K562 (cell line): ENCODE measurements around the gene LMBR1L. TPM values are rescaled to one million over a fixed set of nuclear protein-coding genes. Genes with fewer than 3 reads are reported as not detected.

ENCODE experiments used
- ATF1 ChIP-seq, 2 experiments: fragments of 450-650 bp in 1 of 2; IDR thresholded peaks; 2 replicates each; pipeline ENCODE4 v1.6.1; 2016; ENCODE audit warnings: missing compliant biosample characterization in 1 of 2, missing genetic modification characterization in 1 of 2
- FUS ChIP-seq: fragments of 200-400 bp; formaldehyde crosslinking; optimal IDR thresholded peaks from 2 replicates; pipeline ENCODE3; 2017; ENCODE audit warnings: low read depth, low read length
- GATAD2B ChIP-seq: fragments of 450-650 bp; IDR thresholded peaks from 2 replicates; pipeline ENCODE4 v1.6.1; 2017; ENCODE audit warnings: mild to moderate bottlenecking, borderline replicate concordance
- JUNB ChIP-seq: fragments of 450-650 bp; formaldehyde crosslinking; conservative IDR thresholded peaks from 2 replicates; pipeline ENCODE4 v1.4.0; 2020; ENCODE audit warnings: mild to moderate bottlenecking
- KHSRP ChIP-seq: fragments of 450-650 bp; IDR thresholded peaks from 2 replicates; pipeline ENCODE4 v1.6.1; 2017
- MEF2A ChIP-seq: IDR thresholded peaks from 2 replicates; pipeline ENCODE4 v1.6.1; 2011; ENCODE audit warnings: low read depth, mild to moderate bottlenecking, low read length, moderate library complexity; ENCODE audit not compliant: control insufficient read depth
- MYBL2 ChIP-seq, 2 experiments: fragments of 450-650 bp in 1 of 2; sonication (generic) in 1 of 2; formaldehyde crosslinking in 1 of 2; IDR thresholded peaks; 2 replicates each; pipeline versions ENCODE4 v1.6.1 to v1.8.1; 2017 to 2022; ENCODE audit warnings: borderline replicate concordance in 1 of 2, inconsistent platforms in 1 of 2, low read depth in 1 of 2, mild to moderate bottlenecking in 1 of 2, missing genetic modification reagents in 1 of 2, moderate library complexity in 1 of 2
- NONO ChIP-seq, 2 experiments: fragments of 200-400 bp in 1 of 2; fragments of 450-650 bp in 1 of 2; formaldehyde crosslinking in 1 of 2; IDR thresholded peaks; 2 replicates each; pipeline ENCODE4 v1.6.1; 2017; ENCODE audit warnings: low read depth in 2 of 2, mild to moderate bottlenecking in 2 of 2, moderate library complexity in 2 of 2, low read length in 1 of 2
- PRPF4 ChIP-seq: fragments of 200-400 bp; formaldehyde crosslinking; IDR thresholded peaks from one replicate; pipeline ENCODE4 v1.6.1; 2017; ENCODE audit warnings: low read length, low read depth, mild to moderate bottlenecking; ENCODE audit not compliant: insufficient read depth, poor library complexity, severe bottlenecking
- REST ChIP-seq, 2 experiments: fragments of 450-650 bp; formaldehyde crosslinking in 1 of 2; IDR thresholded peaks; 2 replicates each; pipeline versions ENCODE4 v1.4.0 to v1.6.1; 2014 to 2020; ENCODE audit warnings: mild to moderate bottlenecking in 2 of 2, borderline replicate concordance in 1 of 2, low read depth in 1 of 2
- SMARCE1 ChIP-seq: fragments of 450-650 bp; IDR thresholded peaks from 2 replicates; pipeline ENCODE4 v1.7.1; 2016; ENCODE audit warnings: mild to moderate bottlenecking
- ZBTB11 ChIP-seq, 3 experiments: fragments of 200-800 bp in 1 of 3; fragments of 250-450 bp in 1 of 3; fragments of 450-650 bp in 1 of 3; sonication (Bioruptor Pico) in 1 of 3; sonication (Bioruptor generic) in 1 of 3; formaldehyde crosslinking in 1 of 3; IDR thresholded peaks; 2 replicates each; pipeline versions ENCODE4 v1.6.1 to v1.8.0; 2016 to 2022; ENCODE audit warnings: mild to moderate bottlenecking in 2 of 3, missing genetic modification characterization in 2 of 3, missing compliant biosample characterization in 1 of 3, moderate library complexity in 1 of 3
- ZZZ3 ChIP-seq: fragments of 450-650 bp; IDR thresholded peaks from 2 replicates; pipeline ENCODE4 v1.6.1; 2016; ENCODE audit warnings: antibody characterized with exemption, mild to moderate bottlenecking, moderate library complexity
- polyA plus RNA-seq, 8 experiments: library from polyadenylated mRNA; depleted of rRNA in 4 of 8; stranded (reverse) in 5 of 8; unstranded in 3 of 8; fragments of >200 nt; fragmentation: Nextera tagmentation in 2 of 8; fragmentation: Illumina TruSeq in 1 of 8; extraction: Ambion mirVana in 2 of 8; extraction: Trizol in 1 of 8; gene quantifications; 2 replicates each; pipeline versions ENCODE4 v1.2.1 to v1.2.3, GENCODE V29; 2011 to 2014; ENCODE audit warnings: inconsistent platforms in 1 of 8, missing spikeins in 1 of 8
- total RNA-seq, 7 experiments: library from RNA; depleted of rRNA in 6 of 7; stranded (reverse); fragments of >200 nt in 6 of 7; fragmentation: Illumina TruSeq in 2 of 7; extraction: Trizol in 2 of 7; gene quantifications; 2 replicates each; pipeline versions ENCODE4 v1.2.1 to v1.2.3, GENCODE V29; 2011 to 2021; ENCODE audit warnings: low replicate concordance in 1 of 7

The LMBR1L gene
- total and polyA plus RNA-seq, 9 of the 15 experiments (the other 6 are each of a cell fraction or from before 2014, with no cell fraction given), result 2.5 to 57.0 (median 31.1) TPM

- TF ChIP-seq REST (IDR thresholded peaks at IDR 0.05; ENCODE audit: borderline replicate concordance) (peak; percentile 28; the same call in 1 of the 2 replicates), REST (CRISPR knock-in tag; IDR thresholded peaks at IDR 0.05; ENCODE audit: low read depth) (peak; percentile 58; the same call in 1 of the 2 replicates), JUNB (CRISPR knock-in tag) (no peak), ATF1 (CRISPR knock-in tag; IDR thresholded peaks at IDR 0.05) (peak; percentile 82), ATF1 (tag; IDR thresholded peaks at IDR 0.05) (peak; percentile 98), NONO (IDR thresholded peaks at IDR 0.05; ENCODE audit: low read depth in 2 of 2, low read length in 1 of 2) (peak in 1 of 2 experiments; percentile 84; a peak in 2 of 4 replicates), GATAD2B (peak; percentile 78), PRPF4 (peak; percentile 42), KHSRP (no peak), ZZZ3 (peak; percentile 72; the same call in 1 of the 2 replicates), MEF2A (0 out of 2 replicates have a peak, but pooled peaks have one; percentile 36), SMARCE1 (peak; percentile 77), ZBTB11 (CRISPR knock-in tag; IDR thresholded peaks at IDR 0.05) (peak in 1 of 3 experiments; percentile 92; a peak in 3 of 6 replicates), FUS (no peak), MYBL2 (IDR thresholded peaks at IDR 0.05; ENCODE audit: low read depth) (no peak), MYBL2 (CRISPR knock-in tag; IDR thresholded peaks at IDR 0.05; ENCODE audit: borderline replicate concordance) (no peak)
Measured at GRCh38 chr12:49060237-49061156, 50.1 kb downstream of the LMBR1L start, which contains the start of gene KMT2D (continued).
